ENCODE measurements around the gene STRIT1. TPM values are rescaled to one million over a fixed set of nuclear protein-coding genes. Genes with fewer than 3 reads are reported as not detected.

Gene STRIT1
- total and polyA plus RNA-seq, 2 of the 4 experiments (the other 2 are of a cell fraction) = not detected

DNA sequence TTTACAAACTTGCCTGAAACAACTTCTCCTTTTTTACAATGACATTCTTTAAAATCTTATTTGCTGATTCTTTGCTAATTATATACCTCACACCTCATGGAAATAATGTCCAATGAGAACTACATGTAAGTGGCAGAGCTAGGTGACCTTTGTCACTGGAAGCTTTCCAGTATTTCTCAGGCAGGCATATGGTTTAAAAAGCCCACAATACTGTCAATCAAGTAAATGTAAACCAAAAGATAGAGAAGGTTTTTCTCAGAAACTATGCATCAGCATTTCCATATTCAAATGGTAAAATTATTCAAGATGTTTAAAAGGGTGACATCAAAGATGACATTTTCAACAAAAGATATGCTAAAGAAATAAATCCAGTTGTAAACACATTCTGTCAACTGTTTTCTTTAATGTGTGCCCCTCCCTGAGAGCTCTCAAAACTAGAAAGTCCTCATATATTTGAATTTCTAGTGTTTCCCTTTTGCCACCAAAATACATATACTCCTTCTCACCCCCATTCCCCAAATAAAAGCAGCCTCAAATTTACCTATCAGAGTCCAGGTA is 10.1 kb upstream of the STRIT1 start:
- no peak overlapping the region for H3K4me2 ChIP-seq (ENCODE audit: low read depth, low read length)
- no peaks in the 10 kb centered on the region for H3K27me3 ChIP-seq (ENCODE audit: control insufficient read depth, insufficient read depth, low read length)
- in situ Hi-C loops (cut with MboI; ENCODE audit: low sequenced_read_pairs) (no loop called here), dilution Hi-C loops (cut with HindIII; ENCODE audit: low sequenced_read_pairs, unreplicated experiment) (no loop called here), intact Hi-C loops (cut with micrococcal nuclease) (loop anchor here (5.0 kb wide), 1 partner anchor 226 kb away; no protein-coding TSS in a partner anchor)
- no peak overlapping the region for H2AFZ ChIP-seq (replicated peaks; ENCODE audit: low read length, poor library complexity)
- no peak overlapping the region for H4K91ac ChIP-seq (ENCODE audit: insufficient read depth, low read depth, low read length)
- H3K36me3 ChIP-seq (ENCODE audit: control insufficient read depth, insufficient read depth, low read length) = no peaks in the 10 kb centered on the region
- H2AK9ac ChIP-seq (replicated peaks; ENCODE audit: low read depth, low read length, poor library complexity) = no peak overlapping the region
- H3K14ac ChIP-seq (replicated peaks; ENCODE audit: low read depth, low read length) = no peak overlapping the region
- no peak overlapping the region for H2BK15ac ChIP-seq (ENCODE audit: low read depth, low read length)
- no peak overlapping the region for H2AK5ac ChIP-seq (ENCODE audit: low read depth, low read length)
- H4K8ac ChIP-seq (ENCODE audit: low read depth in 2 of 2, low read length in 2 of 2) = no peak overlapping the region
- no peaks in the 10 kb centered on the region for H3K9me3 ChIP-seq (ENCODE audit: control insufficient read depth, insufficient read depth, low read length)
- H3K4ac ChIP-seq (ENCODE audit: low read depth, low read length) = peak overlapping the region; percentile 25; the same call in 1 of the 2 replicates
- peaks cover under 1% of the 10 kb centered on the region; the same call in 1 of the 2 replicates for H3K4me1 ChIP-seq (ENCODE audit: control insufficient read depth, insufficient read depth, low read length)
- no peak overlapping the region for H3K23ac ChIP-seq (ENCODE audit: low read depth, low read length)
- ChIA-PET POLR2A (ENCODE audit: unreplicated experiment) (no interaction called here), CTCF (no interaction called here)
- H3K4me3 ChIP-seq (ENCODE audit: insufficient read depth, low read depth, low read length) = no peak overlapping the region
- no peak overlapping the region for H2BK120ac ChIP-seq (ENCODE audit: low read depth, low read length)
- DNase-seq (no peak), ATAC-seq (ENCODE audit: low read depth) (no peak)
- no peak overlapping the region for H2BK5ac ChIP-seq (ENCODE audit: low read depth, low read length, poor library complexity, severe bottlenecking)
- no peak overlapping the region for H3K27ac ChIP-seq (ENCODE audit: insufficient read depth, low read length)
- H3K18ac ChIP-seq (ENCODE audit: low read depth, low read length) = no peak overlapping the region
- no peaks in the 10 kb centered on the region for H4K20me1 ChIP-seq (ENCODE audit: insufficient read depth, low read length)
- H4K5ac ChIP-seq (ENCODE audit: low read depth, low read length) = no peak overlapping the region
- H3K9me1 ChIP-seq (ENCODE audit: insufficient read depth, low read length) = no peaks in the 10 kb centered on the region
- H3K79me1 ChIP-seq (ENCODE audit: low read depth in 1 of 2, low read length in 2 of 2) = no peaks in the 10 kb centered on the region
- H2BK20ac ChIP-seq (ENCODE audit: low read depth, low read length) = no peak overlapping the region
- no peak overlapping the region for H3K56ac ChIP-seq (ENCODE audit: extremely low read depth, insufficient read depth, low read length)
- BruUV-seq (replicated peaks) = no TSS peak
- TF ChIP-seq, protein P1, sequence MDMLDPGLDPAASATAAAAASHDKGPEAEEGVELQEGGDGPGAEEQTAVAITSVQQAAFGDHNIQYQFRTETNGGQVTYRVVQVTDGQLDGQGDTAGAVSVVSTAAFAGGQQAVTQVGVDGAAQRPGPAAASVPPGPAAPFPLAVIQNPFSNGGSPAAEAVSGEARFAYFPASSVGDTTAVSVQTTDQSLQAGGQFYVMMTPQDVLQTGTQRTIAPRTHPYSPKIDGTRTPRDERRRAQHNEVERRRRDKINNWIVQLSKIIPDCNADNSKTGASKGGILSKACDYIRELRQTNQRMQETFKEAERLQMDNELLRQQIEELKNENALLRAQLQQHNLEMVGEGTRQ (IDR thresholded peaks at IDR 0.05; ENCODE audit: low read depth, low read length) = no peak
- TF ChIP-seq, protein P2, sequence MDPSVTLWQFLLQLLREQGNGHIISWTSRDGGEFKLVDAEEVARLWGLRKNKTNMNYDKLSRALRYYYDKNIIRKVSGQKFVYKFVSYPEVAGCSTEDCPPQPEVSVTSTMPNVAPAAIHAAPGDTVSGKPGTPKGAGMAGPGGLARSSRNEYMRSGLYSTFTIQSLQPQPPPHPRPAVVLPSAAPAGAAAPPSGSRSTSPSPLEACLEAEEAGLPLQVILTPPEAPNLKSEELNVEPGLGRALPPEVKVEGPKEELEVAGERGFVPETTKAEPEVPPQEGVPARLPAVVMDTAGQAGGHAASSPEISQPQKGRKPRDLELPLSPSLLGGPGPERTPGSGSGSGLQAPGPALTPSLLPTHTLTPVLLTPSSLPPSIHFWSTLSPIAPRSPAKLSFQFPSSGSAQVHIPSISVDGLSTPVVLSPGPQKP (IDR thresholded peaks at IDR 0.05; ENCODE audit: borderline replicate concordance, low read depth, low read length) = no peak
- TF ChIP-seq NFE2L2 (IDR thresholded peaks at IDR 0.05; ENCODE audit: low read depth, low read length) = no peak
- TF ChIP-seq MAZ (IDR thresholded peaks at IDR 0.05; ENCODE audit: borderline replicate concordance, low read depth, low read length) = no peak
- no peak for TF ChIP-seq CHD1 (IDR thresholded peaks at IDR 0.05; ENCODE audit: low read depth, low read length)
- TF ChIP-seq MAFK (IDR thresholded peaks at IDR 0.05; ENCODE audit: low read depth, low read length) = no peak
- no peak for TF ChIP-seq BHLHE40 (IDR thresholded peaks at IDR 0.05; ENCODE audit: low read depth, low read length)
- TF ChIP-seq SMC3 (IDR thresholded peaks at IDR 0.05; ENCODE audit: low read depth, low read length) = no peak
- no peak for TF ChIP-seq FOS (IDR thresholded peaks at IDR 0.05; ENCODE audit: low read depth, low read length)
- no peak for TF ChIP-seq RFX5 (IDR thresholded peaks at IDR 0.05; ENCODE audit: low read depth, low read length)
- TF ChIP-seq MXI1 (IDR thresholded peaks at IDR 0.05; ENCODE audit: borderline replicate concordance, low read depth, low read length) = no peak
- no peak for TF ChIP-seq POLR2A (IDR thresholded peaks at IDR 0.05; ENCODE audit: low read depth, low read length)
- TF ChIP-seq RCOR1 (IDR thresholded peaks at IDR 0.05; ENCODE audit: insufficient replicate concordance, low read length) = no peak
- TF ChIP-seq, protein P3, sequence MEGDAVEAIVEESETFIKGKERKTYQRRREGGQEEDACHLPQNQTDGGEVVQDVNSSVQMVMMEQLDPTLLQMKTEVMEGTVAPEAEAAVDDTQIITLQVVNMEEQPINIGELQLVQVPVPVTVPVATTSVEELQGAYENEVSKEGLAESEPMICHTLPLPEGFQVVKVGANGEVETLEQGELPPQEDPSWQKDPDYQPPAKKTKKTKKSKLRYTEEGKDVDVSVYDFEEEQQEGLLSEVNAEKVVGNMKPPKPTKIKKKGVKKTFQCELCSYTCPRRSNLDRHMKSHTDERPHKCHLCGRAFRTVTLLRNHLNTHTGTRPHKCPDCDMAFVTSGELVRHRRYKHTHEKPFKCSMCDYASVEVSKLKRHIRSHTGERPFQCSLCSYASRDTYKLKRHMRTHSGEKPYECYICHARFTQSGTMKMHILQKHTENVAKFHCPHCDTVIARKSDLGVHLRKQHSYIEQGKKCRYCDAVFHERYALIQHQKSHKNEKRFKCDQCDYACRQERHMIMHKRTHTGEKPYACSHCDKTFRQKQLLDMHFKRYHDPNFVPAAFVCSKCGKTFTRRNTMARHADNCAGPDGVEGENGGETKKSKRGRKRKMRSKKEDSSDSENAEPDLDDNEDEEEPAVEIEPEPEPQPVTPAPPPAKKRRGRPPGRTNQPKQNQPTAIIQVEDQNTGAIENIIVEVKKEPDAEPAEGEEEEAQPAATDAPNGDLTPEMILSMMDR (conservative IDR thresholded peaks at IDR 0.05; ENCODE audit: low read depth, low read length) = no peak
- TF ChIP-seq CEBPB (IDR thresholded peaks at IDR 0.05; ENCODE audit: low read depth, low read length) = no peak
- TF ChIP-seq RAD21 (IDR thresholded peaks at IDR 0.05; ENCODE audit: low read length) = no peak
- no peak overlapping the region for H3K9ac ChIP-seq (ENCODE audit: low read depth, low read length)
